GM12873 (cell line): Measurements from ENCODE around the gene NEK4.

Experiments
- CTCF ChIP-seq: IDR thresholded peaks from 2 replicates; pipeline ENCODE4 v1.5.1; 2012; ENCODE audit warnings: low read depth, mild to moderate bottlenecking, moderate library complexity, low read length, control low read depth; ENCODE audit not compliant: insufficient read depth; ENCODE audit errors: missing control alignments

NEK4 gene

GRCh38 chr3:52783211-52783555 lies 12.4 kb upstream of the NEK4 start:
- no peak for TF ChIP-seq CTCF

- no peak for TF ChIP-seq CTCF
These were observed 11.9 kb upstream of the NEK4 start for GRCh38 chr3:52782412-52783210.

- TF ChIP-seq CTCF, result no peak
These were observed 11.0 kb upstream of the NEK4 start for GRCh38 chr3:52781741-52782140.

- TF ChIP-seq CTCF, result no peak
These were observed 9.3 kb upstream of the NEK4 start for GRCh38 chr3:52779837-52780585.

- TF ChIP-seq CTCF, result no peak
These were observed 8.5 kb upstream of the NEK4 start for GRCh38 chr3:52779011-52779836.

GRCh38 chr3:52777959-52778805 lies 7.4 kb upstream of the NEK4 start:
- TF ChIP-seq CTCF, result no peak
